Parathyroid adenoma (tissue), 2 donors: ENCODE data around the gene PCDH9.

Experiments used
- H2AFZ ChIP-seq: fragments of 300-600 bp; sonication (generic); one replicate; pipeline ENCODE4 v1.7.0; 2017; ENCODE audit warnings: antibody characterized with exemption, mild to moderate bottlenecking
- H3K27ac ChIP-seq: fragments of 300-600 bp; sonication (generic); one replicate; pipeline ENCODE4 v1.7.0; 2017
- H3K27me3 ChIP-seq: fragments of 300-600 bp; sonication (generic); one replicate; pipeline ENCODE4 v1.7.0; 2017; ENCODE audit warnings: low read length; ENCODE audit not compliant: control insufficient read depth, insufficient read depth
- H3K36me3 ChIP-seq: fragments of 300-600 bp; sonication (generic); one replicate; pipeline ENCODE4 v1.7.0; 2017; ENCODE audit warnings: low read length; ENCODE audit not compliant: control insufficient read depth, insufficient read depth
- H3K4me1 ChIP-seq: fragments of 300-600 bp; sonication (generic); one replicate; pipeline ENCODE4 v1.7.0; 2017; ENCODE audit warnings: control low read depth
- H3K4me2 ChIP-seq: fragments of 300-600 bp; sonication (generic); one replicate; pipeline ENCODE4 v1.7.0; 2017; ENCODE audit warnings: low read length
- H3K4me3 ChIP-seq: fragments of 300-600 bp; sonication (generic); one replicate; pipeline ENCODE4 v1.7.0; 2017; ENCODE audit warnings: low read depth, low read length
- H3K79me2 ChIP-seq: fragments of 300-600 bp; sonication (generic); one replicate; pipeline ENCODE4 v1.7.0; 2017; ENCODE audit warnings: control low read depth
- H3K9ac ChIP-seq: fragments of 300-600 bp; sonication (generic); one replicate; pipeline ENCODE4 v1.7.0; 2017; ENCODE audit warnings: mild to moderate bottlenecking
- H3K9me3 ChIP-seq: fragments of 300-600 bp; sonication (generic); one replicate; pipeline ENCODE4 v1.7.0; 2017; ENCODE audit warnings: low read length; ENCODE audit not compliant: control insufficient read depth
- TF ChIP-seq, protein P1 (sequence below): fragments of 300-600 bp; sonication (generic); IDR thresholded peaks from one replicate; pipeline ENCODE4 v1.7.0; 2017; ENCODE audit warnings: antibody characterized with exemption, mild to moderate bottlenecking
- donor health status: primary hyperparathyroidism.

The PCDH9 gene

DNA sequence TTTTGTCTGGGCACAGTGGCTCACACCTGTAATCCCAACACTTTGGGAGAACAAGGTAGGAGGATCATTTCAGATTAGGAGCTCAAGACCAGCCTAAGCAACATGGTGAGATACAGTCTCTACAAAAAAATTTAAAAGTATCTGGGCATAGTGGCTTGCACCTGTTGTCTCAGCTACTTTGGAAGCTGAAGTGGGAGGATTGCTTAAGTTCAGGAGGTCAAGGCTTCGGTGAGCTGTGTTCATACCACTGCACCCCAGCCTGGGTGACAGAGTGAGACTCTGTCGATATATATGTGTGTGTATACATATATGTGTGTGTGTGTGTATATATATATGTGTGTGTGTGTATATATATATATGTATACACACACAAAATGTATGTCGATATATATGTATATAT lies 833.0 kb downstream of the PCDH9 start:
- Histone ChIP-seq H3K9ac (no peak overlapping the region), H3K27ac (no peak overlapping the region), H2AFZ (no peak overlapping the region), H3K27me3 (no peaks in the 10 kb centered on the region), H3K4me2 (no peak overlapping the region), H3K4me1 (no peaks in the 10 kb centered on the region), H3K4me3 (no peak overlapping the region), H3K9me3 (no peaks in the 10 kb centered on the region), H3K36me3 (no peaks in the 10 kb centered on the region), H3K79me2 (no peaks in the 10 kb centered on the region)
- TF ChIP-seq, protein P1, sequence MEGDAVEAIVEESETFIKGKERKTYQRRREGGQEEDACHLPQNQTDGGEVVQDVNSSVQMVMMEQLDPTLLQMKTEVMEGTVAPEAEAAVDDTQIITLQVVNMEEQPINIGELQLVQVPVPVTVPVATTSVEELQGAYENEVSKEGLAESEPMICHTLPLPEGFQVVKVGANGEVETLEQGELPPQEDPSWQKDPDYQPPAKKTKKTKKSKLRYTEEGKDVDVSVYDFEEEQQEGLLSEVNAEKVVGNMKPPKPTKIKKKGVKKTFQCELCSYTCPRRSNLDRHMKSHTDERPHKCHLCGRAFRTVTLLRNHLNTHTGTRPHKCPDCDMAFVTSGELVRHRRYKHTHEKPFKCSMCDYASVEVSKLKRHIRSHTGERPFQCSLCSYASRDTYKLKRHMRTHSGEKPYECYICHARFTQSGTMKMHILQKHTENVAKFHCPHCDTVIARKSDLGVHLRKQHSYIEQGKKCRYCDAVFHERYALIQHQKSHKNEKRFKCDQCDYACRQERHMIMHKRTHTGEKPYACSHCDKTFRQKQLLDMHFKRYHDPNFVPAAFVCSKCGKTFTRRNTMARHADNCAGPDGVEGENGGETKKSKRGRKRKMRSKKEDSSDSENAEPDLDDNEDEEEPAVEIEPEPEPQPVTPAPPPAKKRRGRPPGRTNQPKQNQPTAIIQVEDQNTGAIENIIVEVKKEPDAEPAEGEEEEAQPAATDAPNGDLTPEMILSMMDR = no peak

DNA sequence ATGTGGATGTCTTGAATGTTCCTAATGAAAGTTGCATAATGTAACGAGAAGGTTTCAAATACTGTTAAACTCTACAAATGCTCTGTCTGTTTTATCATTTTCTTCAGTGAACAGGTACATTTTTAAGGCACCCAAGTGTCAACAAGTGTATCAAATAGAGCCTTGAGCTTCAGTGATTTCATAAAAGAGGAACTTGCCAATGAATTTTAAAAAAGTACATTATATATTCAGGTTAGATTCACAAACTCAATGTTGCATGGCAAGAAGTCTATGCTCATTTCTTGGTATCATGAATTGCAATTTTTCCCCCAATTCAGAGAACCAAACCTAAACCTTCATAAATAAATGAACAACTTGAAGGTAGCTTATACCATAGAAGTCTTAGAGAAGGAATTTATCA lies 838.8 kb downstream of the PCDH9 start:
- no peak overlapping the region for H3K4me2 ChIP-seq
- H3K27me3 ChIP-seq = no peaks in the 10 kb centered on the region
- TF ChIP-seq, protein P1 = no peak
- no peaks in the 10 kb centered on the region for H3K36me3 ChIP-seq
- no peaks in the 10 kb centered on the region for H3K9me3 ChIP-seq
- H2AFZ ChIP-seq = no peak overlapping the region
- H3K4me3 ChIP-seq = no peak overlapping the region
- H3K9ac ChIP-seq = no peak overlapping the region
- no peaks in the 10 kb centered on the region for H3K79me2 ChIP-seq
- no peak overlapping the region for H3K27ac ChIP-seq
- no peaks in the 10 kb centered on the region for H3K4me1 ChIP-seq

DNA sequence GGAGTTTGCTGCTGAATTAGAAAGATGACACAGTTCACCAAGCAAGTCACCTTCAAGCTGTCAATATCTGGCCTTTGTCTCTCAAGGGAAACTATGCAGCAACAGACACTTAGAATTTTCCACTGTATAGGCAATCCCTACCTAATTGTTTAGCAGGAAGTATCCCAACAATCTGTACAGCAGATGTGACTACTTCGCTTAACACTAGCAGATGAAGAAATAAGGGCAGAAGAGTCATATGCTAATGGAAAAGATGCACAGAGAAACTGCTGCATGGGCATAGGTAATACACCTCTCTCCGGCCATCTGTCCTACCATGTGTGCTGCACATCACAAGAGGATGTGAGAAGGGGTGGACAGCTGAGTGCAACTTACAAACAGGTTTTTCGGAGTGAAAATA lies 851.2 kb downstream of the PCDH9 start:
- Histone ChIP-seq H3K4me2 (no peak overlapping the region), H3K4me1 (no peaks in the 10 kb centered on the region), H2AFZ (no peak overlapping the region), H3K9me3 (no peaks in the 10 kb centered on the region), H3K27me3 (no peaks in the 10 kb centered on the region), H3K9ac (no peak overlapping the region), H3K36me3 (no peaks in the 10 kb centered on the region), H3K27ac (no peak overlapping the region), H3K4me3 (no peak overlapping the region), H3K79me2 (no peaks in the 10 kb centered on the region)
- TF ChIP-seq, protein P1 = no peak

DNA sequence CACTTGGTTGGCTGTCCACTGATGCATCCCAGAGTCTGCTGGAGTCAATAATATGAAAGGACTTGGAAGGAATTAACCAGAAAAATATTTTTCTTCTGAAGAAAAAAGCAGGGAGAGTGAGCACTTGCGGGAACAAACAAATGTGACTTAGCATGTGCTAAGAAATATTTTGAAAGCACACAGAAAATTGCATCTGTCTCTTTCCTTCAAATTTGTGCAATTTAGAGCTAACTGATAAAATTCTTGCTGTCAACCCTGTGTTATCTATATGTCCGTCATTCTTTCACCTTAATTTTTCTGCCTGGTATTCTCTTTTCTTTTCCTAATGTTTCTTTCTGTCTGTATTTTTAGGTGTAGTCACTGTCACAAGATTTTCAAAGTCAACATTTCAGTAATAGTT lies 852.6 kb downstream of the PCDH9 start:
- H3K9me3 ChIP-seq = no peaks in the 10 kb centered on the region
- H3K4me3 ChIP-seq = no peak overlapping the region
- no peaks in the 10 kb centered on the region for H3K27me3 ChIP-seq
- TF ChIP-seq, protein P1 = no peak
- H3K4me2 ChIP-seq = no peak overlapping the region
- H3K9ac ChIP-seq = no peak overlapping the region
- H3K4me1 ChIP-seq = no peaks in the 10 kb centered on the region
- H3K79me2 ChIP-seq = no peaks in the 10 kb centered on the region
- no peaks in the 10 kb centered on the region for H3K36me3 ChIP-seq
- no peak overlapping the region for H2AFZ ChIP-seq
- H3K27ac ChIP-seq = no peak overlapping the region

DNA sequence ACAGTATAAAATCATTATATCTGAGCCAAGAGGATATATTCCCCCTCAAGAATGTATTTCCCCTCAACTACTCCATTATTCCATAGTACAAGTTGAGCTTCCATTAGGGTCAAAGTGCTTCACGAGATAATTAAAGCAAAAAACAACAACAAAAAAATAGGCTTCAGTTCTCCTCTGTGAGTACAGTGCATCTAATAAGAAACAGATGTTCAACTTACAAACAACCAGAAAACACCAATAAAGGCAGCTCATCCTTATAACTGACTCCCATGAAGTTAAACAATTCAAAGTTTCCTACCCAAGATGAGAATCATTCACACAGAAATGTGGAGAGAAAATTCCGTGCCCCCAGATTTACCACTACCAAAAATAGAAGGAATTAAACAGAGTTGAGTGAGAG lies 854.4 kb downstream of the PCDH9 start:
- Histone ChIP-seq H2AFZ (no peak overlapping the region), H3K27ac (no peak overlapping the region), H3K4me2 (no peak overlapping the region), H3K36me3 (no peaks in the 10 kb centered on the region), H3K9ac (no peak overlapping the region), H3K4me3 (no peak overlapping the region), H3K79me2 (no peaks in the 10 kb centered on the region), H3K4me1 (no peaks in the 10 kb centered on the region), H3K27me3 (no peaks in the 10 kb centered on the region), H3K9me3 (no peaks in the 10 kb centered on the region)
- TF ChIP-seq, protein P1 = no peak
